K562 (cell line): ENCODE measurements around the gene CLDN5. TPM values are rescaled to one million over a fixed set of nuclear protein-coding genes. Genes with fewer than 3 reads are reported as not detected.

Experiments
- ATAC-seq: fragments of 200-7000 bp; cut with Tn5 transposase; 3 replicates; pipeline ENCODE4 v1.9.1; 2020; ENCODE audit warnings: moderate library complexity
- BruUV-seq: library from RNA; stranded (reverse); fragments of 400-500 nt; replicated peaks from 2 replicates; lab custom pipeline; 2021; lab: Mats Ljungman, UMichigan
- CTCF ChIA-PET: fragments of 300-600 bp; formaldehyde crosslinking; extraction: SDS; loops from one replicate; lab custom pipeline; 2021; ENCODE audit warnings: low intra/inter-chr PET ratio; lab: Yijun Ruan, JAX
- POLR2A ChIA-PET: fragments of 300-600, 350-650 bp; sonication (Branson Sonifier 250); formaldehyde crosslinking; extraction: SDS; loops from one replicate; lab custom pipeline; 2021; ENCODE audit warnings: antibody characterized with exemption, inconsistent platforms; lab: Yijun Ruan, JAX
- DNase-seq, 4 experiments: peaks; one replicate each; pipeline versions ENCODE4 v3.0.0 to v3.0.0-alpha.2; 2011 to 2018; ENCODE audit warnings: low spot score in 3 of 4, mixed read lengths in 3 of 4; ENCODE audit errors: extremely low read depth in 1 of 4
- FAIRE-seq: peaks from 2 replicates; lab custom pipeline; 2011; peaks lifted over from hg19 to GRCh38; lab: Jason Lieb, UNC
- H2AFZ ChIP-seq: 2 replicates; pipeline ENCODE4 v1.6.0; 2011; ENCODE audit warnings: low read depth, low read length, control low read depth, inconsistent platforms
- H3K27ac ChIP-seq: fragments of 200-600 bp; 3 replicates; pipeline ENCODE4 v1.8.0; 2011; ENCODE audit warnings: low read depth, mild to moderate bottlenecking, control low read depth, inconsistent platforms, low read length, moderate library complexity, mixed read lengths; ENCODE audit errors: extremely low read depth
- H3K27me3 ChIP-seq, 2 experiments: fragments of 300-600 bp in 1 of 2; 2 replicates in 1 of 2; 3 replicates in 1 of 2; pipeline versions ENCODE4 v1.6.0 to v1.8.0; 2011; ENCODE audit warnings: inconsistent platforms in 2 of 2, low read length in 2 of 2, mild to moderate bottlenecking in 1 of 2, mixed read lengths in 1 of 2, moderate library complexity in 1 of 2; ENCODE audit not compliant: control insufficient read depth in 2 of 2, insufficient read depth in 2 of 2
- H3K36me3 ChIP-seq: fragments of 300-600 bp; 3 replicates; pipeline ENCODE4 v1.8.0; 2011; ENCODE audit warnings: mild to moderate bottlenecking, low read length, inconsistent platforms; ENCODE audit not compliant: control insufficient read depth, insufficient read depth
- H3K4me1 ChIP-seq, 2 experiments: fragments of 200-600 bp in 1 of 2; replicated peaks in 1 of 2; 2 replicates in 1 of 2; 3 replicates in 1 of 2; pipeline versions ENCODE4 v1.5.1 to v1.8.0; 2011; ENCODE audit warnings: inconsistent platforms in 2 of 2, low read length in 2 of 2, mild to moderate bottlenecking in 1 of 2, mixed read lengths in 1 of 2, moderate library complexity in 1 of 2; ENCODE audit not compliant: control insufficient read depth in 2 of 2, insufficient read depth in 2 of 2
- H3K4me2 ChIP-seq: 2 replicates; pipeline ENCODE4 v1.6.1; 2011; ENCODE audit warnings: low read length, control low read depth, inconsistent platforms, mixed read lengths; ENCODE audit not compliant: insufficient read depth
- H3K4me3 ChIP-seq: fragments of 200-600 bp; sonication (generic), shearing (Covaris generic); 2 replicates; pipeline ENCODE4 v1.5.1; 2016; ENCODE audit warnings: control low read depth, inconsistent platforms
- H3K79me2 ChIP-seq: fragments of 200-600 bp; 3 replicates; pipeline ENCODE4 v1.8.0; 2011; ENCODE audit warnings: low read length, inconsistent platforms; ENCODE audit not compliant: control insufficient read depth, insufficient read depth
- H3K9ac ChIP-seq, 2 experiments: 2 replicates each; pipeline versions ENCODE4 v1.6.0 to v1.6.1; 2011; ENCODE audit warnings: low read depth in 2 of 2, low read length in 2 of 2, control low read depth in 1 of 2, inconsistent platforms in 1 of 2, mild to moderate bottlenecking in 1 of 2, mixed read lengths in 1 of 2; ENCODE audit not compliant: insufficient read depth in 1 of 2
- H3K9me1 ChIP-seq: one replicate; pipeline ENCODE4 v1.6.0; 2011; ENCODE audit warnings: inconsistent platforms, mild to moderate bottlenecking, low read length, moderate library complexity; ENCODE audit not compliant: control insufficient read depth, insufficient read depth
- H3K9me3 ChIP-seq: replicated peaks from 2 replicates; pipeline ENCODE4 v1.5.1; 2011; ENCODE audit warnings: low read depth, low read length, inconsistent platforms; ENCODE audit not compliant: control insufficient read depth, insufficient read depth
- H4K20me1 ChIP-seq: replicated peaks from 2 replicates; pipeline ENCODE4 v1.6.1; 2011; ENCODE audit warnings: low read length, inconsistent platforms, mixed read lengths; ENCODE audit not compliant: control insufficient read depth, insufficient read depth
- ADNP ChIP-seq: fragments of 200-800 bp; sonication (Bioruptor generic); IDR thresholded peaks from 2 replicates; pipeline ENCODE4 v1.6.1; 2016; ENCODE audit warnings: missing genetic modification characterization, missing compliant biosample characterization
- C11orf30 ChIP-seq: fragments of 450-650 bp; IDR thresholded peaks from 2 replicates; pipeline ENCODE4 v1.6.1; 2016; ENCODE audit warnings: low read depth, mild to moderate bottlenecking
- CBFB ChIP-seq: sonication (generic); formaldehyde crosslinking; IDR thresholded peaks from 2 replicates; pipeline ENCODE4 v1.4.0; 2020; ENCODE audit warnings: mild to moderate bottlenecking, missing genetic modification reagents
- COPS2 ChIP-seq: fragments of 450-650 bp; conservative IDR thresholded peaks from 2 replicates; pipeline ENCODE4 v1.6.1; 2016; ENCODE audit warnings: mild to moderate bottlenecking, moderate library complexity
- E2F3 ChIP-seq: fragments of 250-450 bp; sonication (Bioruptor Pico); IDR thresholded peaks from 2 replicates; pipeline ENCODE4 v1.4.0; 2020; ENCODE audit warnings: mild to moderate bottlenecking
- ESRRB ChIP-seq: fragments of 250-450 bp; sonication (Bioruptor Pico); IDR thresholded peaks from 2 replicates; pipeline ENCODE4 v1.5.0; 2020; ENCODE audit warnings: mild to moderate bottlenecking, moderate library complexity, borderline replicate concordance
- KLF6 ChIP-seq: fragments of 250-450 bp; sonication (Bioruptor Pico); IDR thresholded peaks from 2 replicates; pipeline ENCODE4 v1.4.0; 2020; ENCODE audit warnings: mild to moderate bottlenecking, moderate library complexity, borderline replicate concordance
- L3MBTL2 ChIP-seq: fragments of 450-650 bp; IDR thresholded peaks from 2 replicates; pipeline ENCODE4 v1.6.1; 2016; ENCODE audit warnings: mild to moderate bottlenecking, moderate library complexity
- MAFK ChIP-seq: IDR thresholded peaks from 2 replicates; pipeline ENCODE4 v1.6.1; 2011; ENCODE audit warnings: low read length, improper control_type of control experiment
- MCM7 ChIP-seq, 2 experiments: fragments of 450-650 bp; IDR thresholded peaks; 2 replicates each; pipeline ENCODE4 v1.6.1; 2016 to 2018
- OTX1 ChIP-seq: fragments of 450-650 bp; formaldehyde crosslinking; IDR thresholded peaks from 2 replicates; pipeline ENCODE4 v1.4.0; 2022; ENCODE audit warnings: mild to moderate bottlenecking
- POLR3A ChIP-seq: IDR thresholded peaks from 2 replicates; pipeline ENCODE4 v1.6.1; 2011; ENCODE audit warnings: borderline replicate concordance, mild to moderate bottlenecking, moderate library complexity; ENCODE audit not compliant: insufficient read length, insufficient read depth; ENCODE audit errors: extremely low read depth
- PTBP1 ChIP-seq: fragments of 200-400 bp; formaldehyde crosslinking; IDR thresholded peaks from 2 replicates; pipeline ENCODE4 v1.6.1; 2017; ENCODE audit warnings: low read depth, low read length
- RFX1 ChIP-seq: fragments of 450-650 bp; IDR thresholded peaks from 2 replicates; pipeline ENCODE4 v1.6.1; 2016; ENCODE audit warnings: mild to moderate bottlenecking, moderate library complexity
- SPI1 ChIP-seq: IDR thresholded peaks from 2 replicates; pipeline ENCODE4 v1.6.1; 2011; ENCODE audit warnings: low read depth, low read length, control low read depth, borderline replicate concordance
- SRSF7 ChIP-seq: fragments of 200-400 bp; formaldehyde crosslinking; optimal IDR thresholded peaks from 2 replicates; pipeline ENCODE3; 2017; ENCODE audit warnings: mild to moderate bottlenecking, low read depth, low read length
- ZBTB1 ChIP-seq: sonication (generic); formaldehyde crosslinking; IDR thresholded peaks from 2 replicates; pipeline ENCODE4 v1.8.1; 2023; ENCODE audit warnings: missing genetic modification reagents, low read depth, mild to moderate bottlenecking, borderline replicate concordance
- ZFX ChIP-seq: sonication (generic); formaldehyde crosslinking; IDR thresholded peaks from 2 replicates; pipeline ENCODE4 v1.8.0; 2022; ENCODE audit warnings: mild to moderate bottlenecking, missing genetic modification reagents, moderate library complexity
- ZNF140 ChIP-seq: fragments of 250-450 bp; sonication (Bioruptor Pico); IDR thresholded peaks from 2 replicates; pipeline ENCODE4 v1.8.0; 2021; ENCODE audit warnings: moderate library complexity, mild to moderate bottlenecking, inconsistent platforms
- WGBS: fragments of 100-300 bp; shearing (Covaris generic); methylation state at CpG from one replicate; pipeline ENCODE4 v1.1.6; 2016; ENCODE audit warnings: low coverage, mixed read lengths; ENCODE audit not compliant: insufficient coverage; ENCODE audit errors: missing lambda C conversion rate; 5-methylcytosine and 5-hydroxymethylcytosine counted together
- in situ Hi-C: fragments of 300-500 bp; cut with MboI; formaldehyde crosslinking; loops from 4 replicates; pipeline ENCODE4 v1.15.0; 2018; ENCODE audit warnings: inconsistent platforms, mixed read lengths
- intact Hi-C: fragments of 100-400 bp; cut with micrococcal nuclease; formaldehyde crosslinking; loops from 2 replicates; pipeline ENCODE4 v1.14.2; 2022
- polyA plus RNA-seq, 8 experiments: library from polyadenylated mRNA; depleted of rRNA in 4 of 8; stranded (reverse) in 5 of 8; unstranded in 3 of 8; fragments of >200 nt; fragmentation: Nextera tagmentation in 2 of 8; fragmentation: Illumina TruSeq in 1 of 8; extraction: Ambion mirVana in 2 of 8; extraction: Trizol in 1 of 8; gene quantifications; 2 replicates each; pipeline versions ENCODE4 v1.2.1 to v1.2.3, GENCODE V29; 2011 to 2014; ENCODE audit warnings: inconsistent platforms in 1 of 8, missing spikeins in 1 of 8
- total RNA-seq, 7 experiments: library from RNA; depleted of rRNA in 6 of 7; stranded (reverse); fragments of >200 nt in 6 of 7; fragmentation: Illumina TruSeq in 2 of 7; extraction: Trizol in 2 of 7; gene quantifications; 2 replicates each; pipeline versions ENCODE4 v1.2.1 to v1.2.3, GENCODE V29; 2011 to 2021; ENCODE audit warnings: low replicate concordance in 1 of 7
- TF ChIP-seq, protein P1 (sequence below): sonication (generic); formaldehyde crosslinking; IDR thresholded peaks from 2 replicates; pipeline ENCODE4 v1.8.1; 2022; ENCODE audit warnings: missing genetic modification reagents
- TF ChIP-seq, protein P2 (sequence below): fragments of 450-650 bp; IDR thresholded peaks from 2 replicates; pipeline ENCODE4 v1.6.1; 2016; ENCODE audit warnings: low read depth, mild to moderate bottlenecking, moderate library complexity

Gene CLDN5
- total and polyA plus RNA-seq, 9 of the 15 experiments (the other 6 are each of a cell fraction or from before 2014, with no cell fraction given): 0.20 TPM; not detected in 8

DNA sequence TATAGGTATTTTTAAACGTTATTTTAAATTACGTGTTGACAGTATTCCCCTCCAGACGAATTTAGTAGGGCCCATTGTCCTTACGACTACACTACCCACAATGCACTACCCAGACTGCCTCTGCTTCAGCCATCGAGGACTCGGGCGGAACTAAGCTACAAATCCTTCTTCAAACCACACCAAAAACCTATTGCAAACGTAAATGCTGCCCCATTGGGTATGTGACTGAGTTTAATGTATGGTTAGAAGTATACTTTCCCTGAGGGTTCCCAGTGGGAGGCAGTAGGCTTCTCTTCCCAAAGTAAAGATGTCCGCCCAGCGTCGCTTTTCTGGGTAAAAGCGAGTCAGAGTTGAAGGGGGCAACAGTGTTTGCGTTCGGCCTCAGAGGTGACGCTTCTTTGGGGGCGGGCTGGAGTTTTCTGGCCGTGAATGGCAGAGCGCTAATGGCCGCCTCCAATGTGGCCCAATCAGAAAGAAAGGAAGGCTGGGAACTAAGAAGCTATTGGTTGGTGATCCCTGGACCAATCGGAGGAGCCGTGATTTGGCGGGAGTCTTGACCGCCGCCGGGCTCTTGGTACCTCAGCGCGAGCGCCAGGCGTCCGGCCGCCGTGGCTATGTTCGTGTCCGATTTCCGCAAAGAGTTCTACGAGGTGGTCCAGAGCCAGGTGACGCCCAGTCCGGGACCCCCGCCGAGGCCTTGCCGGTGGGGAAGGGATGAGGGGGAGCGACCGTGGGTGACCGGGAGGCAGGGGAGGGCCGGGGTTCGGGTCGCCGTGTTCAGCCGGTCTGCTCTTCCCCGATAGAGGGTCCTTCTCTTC, 44.6 kb downstream of the CLDN5 start, which contains the start of gene CDC45 (continued):
- TF ChIP-seq, protein P1, sequence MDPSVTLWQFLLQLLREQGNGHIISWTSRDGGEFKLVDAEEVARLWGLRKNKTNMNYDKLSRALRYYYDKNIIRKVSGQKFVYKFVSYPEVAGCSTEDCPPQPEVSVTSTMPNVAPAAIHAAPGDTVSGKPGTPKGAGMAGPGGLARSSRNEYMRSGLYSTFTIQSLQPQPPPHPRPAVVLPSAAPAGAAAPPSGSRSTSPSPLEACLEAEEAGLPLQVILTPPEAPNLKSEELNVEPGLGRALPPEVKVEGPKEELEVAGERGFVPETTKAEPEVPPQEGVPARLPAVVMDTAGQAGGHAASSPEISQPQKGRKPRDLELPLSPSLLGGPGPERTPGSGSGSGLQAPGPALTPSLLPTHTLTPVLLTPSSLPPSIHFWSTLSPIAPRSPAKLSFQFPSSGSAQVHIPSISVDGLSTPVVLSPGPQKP (CRISPR knock-in tag): no peak
- TF ChIP-seq ESRRB (CRISPR knock-in tag): no peak
- TF ChIP-seq OTX1 (CRISPR knock-in tag): peak; percentile 98
- TF ChIP-seq PTBP1: peak; percentile 50; the same call in 1 of the 2 replicates
- TF ChIP-seq SRSF7: no peak
- TF ChIP-seq E2F3 (CRISPR knock-in tag): peak; percentile 98
- TF ChIP-seq ZNF140: 0 out of 2 replicates have a peak, but pooled peaks have one; percentile 77

DNA sequence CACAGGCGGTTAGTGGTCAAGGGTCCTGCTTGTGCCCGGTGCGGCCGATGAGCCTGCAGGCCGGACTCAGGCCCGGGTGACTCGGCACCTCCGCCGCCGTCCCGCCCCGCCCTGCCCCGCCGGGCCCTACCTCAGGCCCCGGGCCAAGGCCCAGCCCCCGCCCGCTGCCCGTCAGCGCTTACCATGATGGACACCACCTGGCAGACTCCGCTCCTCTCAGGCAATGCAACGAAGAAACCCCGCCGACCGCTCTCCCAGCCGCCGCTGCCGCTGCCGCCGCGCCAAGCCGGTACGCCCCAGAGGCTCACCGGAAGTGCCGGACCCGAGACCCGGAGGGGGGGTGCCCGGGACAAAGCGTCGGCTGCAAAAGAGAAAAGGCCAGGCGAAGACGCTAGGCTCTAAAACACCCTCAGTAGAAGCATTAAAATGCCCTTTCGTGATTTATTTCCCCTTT, 45.3 kb downstream of the CLDN5 start, which contains the start of gene UFD1:
Gene UFD1 (minus strand): TSS at position 293 of the 454 bp plus-strand sequence. CDS start 108 bp downstream, at position 185.
- DNase-seq: peak; percentile 95 to 99 (median 98)
- Histone ChIP-seq H3K4me2 (peak within 1 kb of the TSS; percentile 97), H3K27me3 (no peaks in the 10 kb centered on the region), H3K9me3 (no peaks in the 10 kb centered on the region), H3K9ac (peak within 1 kb of the TSS; percentile 96 to 97), H3K36me3 (peaks cover 64% of the 10 kb centered on the region), H3K79me2 (peaks cover 85% of the 10 kb centered on the region), H3K4me1 (peaks cover 7 to 16% of the 10 kb centered on the region in 2 experiments), H4K20me1 (peaks cover 31% of the 10 kb centered on the region), H3K27ac (peak within 1 kb of the TSS; percentile 97), H3K4me3 (peak within 1 kb of the TSS; percentile 70), H2AFZ (peak within 1 kb of the TSS; percentile 99), H3K9me1 (no peaks in the 10 kb centered on the region)
- WGBS: under 1% methylated on average over 42 of the region's 42 CpGs
- no TSS peak for BruUV-seq
- intact Hi-C loops (loop anchor here (1.0 to 5.0 kb wide), 10 partner anchors 32 to 357 kb away; partner anchors contain the start of genes C22orf39, DGCR2, ESS2 and MRPL40), in situ Hi-C loops (no loop called here)
- FAIRE-seq: no peak
- ATAC-seq: peak; percentile 82
- CTCF ChIA-PET: interaction anchor here (0.5 to 1.5 kb wide), 4 partner anchors 48 to 524 kb away, joined by 3 to 5 read pairs (median 4); partner anchors contain the start of gene HIRA
- POLR2A ChIA-PET: interaction anchor here (0.5 to 5.4 kb wide), 49 partner anchors 8 to 477 kb away, joined by 3 to 148 read pairs (median 5); partner anchors contain the start of genes C22orf39, CLTCL1, DGCR2 and HIRA
- TF ChIP-seq POLR3A (no peak), MCM7 (IDR thresholded peaks at IDR 0.05) (no peak), ADNP (no peak), RFX1 (no peak), SRSF7 (no peak), MAFK (peak; percentile 41; the same call in 1 of the 2 replicates), KLF6 (no peak; the same call in 1 of the 2 replicates), COPS2 (no peak), SPI1 (no peak), C11orf30 (no peak), ZFX (CRISPR knock-in tag) (no peak), CBFB (CRISPR knock-in tag) (no peak), ZBTB1 (CRISPR knock-in tag) (no peak), L3MBTL2 (no peak)
- TF ChIP-seq, protein P2, sequence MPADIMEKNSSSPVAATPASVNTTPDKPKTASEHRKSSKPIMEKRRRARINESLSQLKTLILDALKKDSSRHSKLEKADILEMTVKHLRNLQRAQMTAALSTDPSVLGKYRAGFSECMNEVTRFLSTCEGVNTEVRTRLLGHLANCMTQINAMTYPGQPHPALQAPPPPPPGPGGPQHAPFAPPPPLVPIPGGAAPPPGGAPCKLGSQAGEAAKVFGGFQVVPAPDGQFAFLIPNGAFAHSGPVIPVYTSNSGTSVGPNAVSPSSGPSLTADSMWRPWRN: no peak
